Smooth muscle cell of the pulmonary artery (primary cell): ENCODE results near the gene FZD7. TPM values are rescaled to one million over a fixed set of nuclear protein-coding genes. Genes with fewer than 3 reads are reported as not detected.

Experiments used
- total RNA-seq: library from RNA; depleted of rRNA; stranded (reverse); fragments of >200 nt; gene quantifications from 2 replicates; pipeline ENCODE4 v1.2.3, GENCODE V29; 2014

The FZD7 gene
- total RNA-seq = 24.4 and 24.8 TPM in 2 replicates

GRCh38 chr2:202033317-202034248 lies at the start of gene FZD7:
Gene FZD7, plus strand, starts transcription at chr2:202033855. Its CDS starts 793 bp downstream, at chr2:202034648.

GRCh38 chr2:202072737-202073401 lies 39.2 kb downstream of the FZD7 start, which contains the start of gene KIAA2012:
Gene KIAA2012, plus strand, starts transcription at chr2:202073255. Its CDS starts 373 bp downstream, at chr2:202073628.

Other genes starting within 250 kb of the FZD7 start
- gene CDK15, start 227.3 kb upstream of the FZD7 start, total RNA-seq = 0.52 and 1.5 TPM in 2 replicates
- gene KIAA2012, start 39.4 kb downstream of the FZD7 start, total RNA-seq = not detected in 2 replicates
- 52.6 and 89.5 TPM in 2 replicates for gene SUMO1, start 204.7 kb downstream of the FZD7 start, total RNA-seq
- 29.9 and 36.0 TPM in 2 replicates for gene NOP58, start 231.9 kb downstream of the FZD7 start, total RNA-seq